Stimulated activated CD4-positive, alpha-beta T cell treated with anti-CD3 and anti-CD28 coated beads, Interleukin-12 subunit alpha, Interleukin-12 subunit beta, amount 100 ng/mL, for 4 hours (primary cell): ENCODE data around the gene TMEM259.

Experiments used
- DNase-seq: peaks from one replicate; pipeline ENCODE4 v3.0.0-alpha.2; 2020

Gene TMEM259

DNA sequence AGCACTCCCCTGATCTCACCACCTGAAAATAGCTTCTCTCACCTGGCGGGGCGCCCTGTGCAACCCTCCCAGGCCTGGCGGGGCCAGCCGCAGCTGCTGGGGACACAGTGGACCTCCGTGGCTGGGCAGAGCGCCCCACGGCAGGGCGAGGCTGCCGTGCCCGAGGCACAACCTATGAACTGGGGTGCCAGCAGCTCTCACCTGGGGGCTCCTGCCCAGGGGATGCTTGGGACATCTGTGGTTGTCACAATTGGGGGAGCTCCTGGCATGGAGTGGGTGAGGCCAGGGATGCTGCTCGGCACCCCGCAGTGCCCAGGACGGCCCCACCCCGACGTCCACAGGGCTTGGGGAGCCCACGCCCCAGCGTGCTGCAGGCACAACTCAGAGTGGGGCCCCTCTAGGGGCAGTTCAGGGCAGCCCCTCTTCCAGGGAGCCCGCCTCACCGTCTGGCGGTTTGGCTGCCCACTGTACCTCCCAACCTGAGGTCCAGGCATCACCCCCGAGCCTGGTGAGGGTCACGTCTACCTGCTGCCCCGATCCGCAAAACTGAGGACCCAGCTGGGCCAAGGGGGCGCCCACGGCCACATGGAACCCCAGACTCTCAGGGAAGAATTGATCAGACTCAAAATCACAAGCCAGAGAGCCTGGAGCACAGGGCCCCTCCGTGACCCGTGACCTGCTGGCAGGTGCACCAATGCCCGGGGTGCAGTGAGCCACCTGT lies 5.7 kb downstream of the TMEM259 start:
- DNase-seq = no peak

DNA sequence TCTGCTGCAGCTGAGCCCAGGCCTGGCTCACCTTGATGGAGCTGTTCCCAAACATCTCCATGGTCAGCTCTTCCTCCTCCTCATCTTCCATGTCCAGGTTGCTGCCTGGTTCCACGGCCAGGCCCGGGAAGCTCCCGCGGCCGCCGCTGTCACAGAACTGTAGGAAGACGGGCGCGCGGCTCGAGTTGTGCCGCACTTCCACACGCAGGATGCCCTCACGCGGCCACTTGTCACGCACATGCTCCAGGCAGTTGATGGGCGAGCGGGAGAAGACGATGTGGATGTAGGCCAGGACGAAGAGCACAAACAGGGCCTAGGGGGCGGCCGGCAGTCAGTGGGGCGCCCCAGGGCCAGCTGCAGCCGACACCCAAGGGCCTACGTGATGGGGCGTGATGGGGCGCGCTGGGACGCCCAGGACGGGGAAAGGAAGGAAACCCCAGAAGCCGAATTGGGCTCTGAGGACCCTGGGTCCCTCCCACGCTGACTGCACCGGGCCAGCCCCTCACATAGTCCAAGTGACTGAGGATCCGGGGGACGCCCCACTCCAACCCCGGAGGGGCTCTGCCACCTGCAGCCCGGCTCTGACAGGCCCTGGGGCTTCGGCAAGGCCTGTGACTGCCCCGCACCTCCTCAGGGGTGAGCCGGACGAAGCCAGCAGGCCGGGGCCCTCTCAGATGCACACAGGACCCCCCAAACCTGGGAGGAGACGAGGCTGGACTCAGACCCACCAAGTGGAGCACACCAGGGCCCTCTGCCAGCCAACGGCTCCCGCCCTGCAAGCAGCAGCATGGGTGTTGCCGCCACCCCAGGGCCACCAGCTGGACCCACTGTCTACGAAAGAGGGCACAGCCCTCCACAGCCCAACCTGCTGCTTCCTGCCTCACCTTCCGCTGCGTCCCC lies 6.5 kb downstream of the TMEM259 start:
- DNase-seq = no peak

- DNase-seq = no peak
Observed at GRCh38 chr19:1013218-1013617, 7.7 kb downstream of the TMEM259 start.

GRCh38 chr19:1012334-1012733 lies 8.6 kb downstream of the TMEM259 start:
- no peak for DNase-seq

DNA sequence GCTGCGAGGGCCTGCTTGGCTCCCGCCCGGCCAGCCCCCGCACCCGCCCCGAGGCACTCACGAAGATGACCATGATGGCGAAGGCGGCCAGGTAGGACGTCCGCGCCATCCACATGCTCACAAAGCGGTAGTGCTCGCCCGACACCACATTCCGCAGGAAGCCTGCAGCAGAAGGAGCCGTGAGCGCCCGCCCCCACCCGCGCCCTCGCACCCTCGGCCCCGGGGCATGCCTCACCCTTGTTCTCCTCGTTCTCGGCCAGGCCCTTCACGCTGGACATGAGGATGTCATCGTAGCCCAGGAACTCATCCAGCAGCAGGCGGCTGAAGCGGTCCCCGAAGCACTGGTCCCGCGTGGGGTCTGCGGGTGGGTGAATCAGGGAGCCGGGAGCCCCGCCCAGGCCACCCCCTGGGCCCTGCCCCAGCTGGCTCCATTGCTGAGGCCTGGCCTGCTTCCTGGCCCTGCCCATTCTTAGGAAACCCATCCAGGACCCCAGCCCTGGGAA lies 9.0 kb downstream of the TMEM259 start:
- no peak for DNase-seq

GRCh38 chr19:1010586-1011510 lies 10.1 kb downstream of the TMEM259 start:
- DNase-seq = no peak

DNA sequence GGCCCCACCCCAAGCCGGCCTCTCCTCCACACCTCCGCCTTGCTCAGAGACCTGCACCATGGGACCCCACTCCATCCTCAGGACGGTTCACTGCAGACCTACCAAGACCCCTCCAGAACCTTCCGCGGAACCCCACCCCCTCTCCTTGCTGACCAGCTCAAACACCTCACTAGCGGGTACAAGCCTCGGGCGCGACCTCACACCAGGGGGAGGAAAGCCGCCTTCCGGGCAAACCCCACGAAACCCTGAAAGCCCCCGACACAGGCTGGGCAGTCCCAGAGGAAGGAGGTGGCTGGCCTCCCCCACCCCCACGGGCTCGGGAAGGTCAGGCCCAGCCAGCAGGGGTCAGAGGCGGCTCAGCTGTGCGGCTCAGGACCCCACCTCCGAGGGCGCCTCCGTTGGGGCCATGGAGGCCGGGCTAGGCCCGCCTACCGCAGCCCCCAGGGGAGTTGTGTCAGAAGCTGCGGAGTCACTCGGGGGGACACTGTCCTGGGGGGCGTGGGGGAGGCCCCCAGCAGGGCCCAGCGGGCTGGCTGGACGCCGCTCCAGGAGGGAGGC lies 10.9 kb downstream of the TMEM259 start:
- DNase-seq = no peak

DNA sequence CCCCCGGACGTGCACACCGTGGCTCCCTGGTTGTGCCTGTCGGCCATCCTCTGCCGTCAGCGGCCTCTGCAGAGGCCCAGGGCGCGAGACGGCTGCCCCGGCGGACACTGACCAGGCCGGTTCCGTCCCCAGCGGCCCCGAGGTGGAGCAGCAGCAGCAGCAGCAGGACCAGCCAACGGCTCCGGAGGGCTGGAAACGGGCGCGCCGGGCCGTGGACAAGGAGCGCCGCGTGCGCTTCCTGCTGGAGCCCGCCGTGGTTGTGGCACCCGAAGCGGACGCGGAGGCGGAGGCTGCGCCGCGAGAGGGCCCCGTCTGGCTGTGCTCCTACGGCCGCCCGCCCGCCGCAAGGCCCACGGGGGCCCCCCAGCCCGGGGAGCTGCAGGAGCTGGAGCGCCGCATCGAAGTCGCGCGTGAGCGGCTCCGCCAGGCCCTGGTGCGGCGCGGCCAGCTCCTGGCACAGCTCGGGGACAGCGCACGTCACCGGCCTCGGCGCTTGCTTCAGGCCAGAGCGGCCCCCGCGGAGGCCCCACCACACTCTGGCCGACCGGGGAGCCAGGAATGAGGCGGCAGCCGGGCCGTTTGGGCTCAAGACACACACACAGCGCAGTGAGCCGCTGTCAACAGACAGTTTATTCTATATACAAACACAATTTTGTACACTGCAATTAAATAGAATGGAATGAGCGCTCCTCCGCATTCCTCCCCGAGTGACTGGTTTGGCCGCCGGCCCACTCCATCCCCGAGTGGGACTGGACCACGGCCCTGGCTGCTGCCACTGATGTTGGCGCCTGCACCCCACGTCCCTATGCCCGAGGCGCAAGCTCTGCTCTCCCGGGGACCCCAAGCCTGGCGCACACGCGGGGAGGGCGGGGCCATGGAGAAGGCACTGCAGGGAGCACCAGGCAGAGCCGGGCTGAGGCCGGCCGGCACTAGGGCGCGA lies 11.6 kb downstream of the TMEM259 start:
- no peak for DNase-seq

DNA sequence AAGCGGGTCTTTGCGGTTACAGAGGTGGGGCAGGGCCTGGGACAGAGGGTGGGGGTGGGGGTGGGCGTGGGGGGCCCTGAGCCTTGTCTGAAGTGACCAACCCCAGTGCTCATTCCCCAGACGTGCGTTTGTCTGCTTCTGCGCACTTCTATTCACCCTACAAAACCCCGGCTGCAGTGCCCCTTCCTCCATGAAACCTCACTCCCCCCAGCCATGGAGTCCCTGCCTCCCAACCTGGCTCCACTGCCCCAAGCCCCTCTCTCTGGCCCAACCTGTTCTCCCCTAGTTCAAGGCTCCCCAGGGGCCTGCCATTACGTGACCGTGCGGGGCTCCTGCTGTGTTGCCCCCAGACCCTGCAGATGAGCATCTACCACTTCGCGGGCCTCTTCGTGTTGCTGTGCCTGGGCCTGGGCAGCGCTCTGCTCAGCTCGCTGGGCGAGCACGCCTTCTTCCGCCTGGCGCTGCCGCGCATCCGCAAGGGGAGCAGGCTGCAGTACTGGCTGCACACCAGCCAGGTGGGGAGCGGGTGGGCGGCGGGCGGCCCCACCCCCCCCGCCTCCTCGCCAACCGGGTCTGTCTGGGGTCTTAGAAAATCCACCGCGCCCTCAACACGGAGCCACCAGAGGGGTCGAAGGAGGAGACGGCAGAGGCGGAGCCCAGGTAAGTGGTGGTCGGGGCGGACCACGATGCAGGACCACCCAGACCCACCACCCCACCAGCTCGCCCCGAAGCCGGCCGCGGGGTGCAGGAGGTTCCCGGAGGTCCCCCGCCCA lies 12.5 kb downstream of the TMEM259 start:
- no peak for DNase-seq

- DNase-seq = no peak
Observed at GRCh38 chr19:1007399-1008251, 13.3 kb downstream of the TMEM259 start.

DNA sequence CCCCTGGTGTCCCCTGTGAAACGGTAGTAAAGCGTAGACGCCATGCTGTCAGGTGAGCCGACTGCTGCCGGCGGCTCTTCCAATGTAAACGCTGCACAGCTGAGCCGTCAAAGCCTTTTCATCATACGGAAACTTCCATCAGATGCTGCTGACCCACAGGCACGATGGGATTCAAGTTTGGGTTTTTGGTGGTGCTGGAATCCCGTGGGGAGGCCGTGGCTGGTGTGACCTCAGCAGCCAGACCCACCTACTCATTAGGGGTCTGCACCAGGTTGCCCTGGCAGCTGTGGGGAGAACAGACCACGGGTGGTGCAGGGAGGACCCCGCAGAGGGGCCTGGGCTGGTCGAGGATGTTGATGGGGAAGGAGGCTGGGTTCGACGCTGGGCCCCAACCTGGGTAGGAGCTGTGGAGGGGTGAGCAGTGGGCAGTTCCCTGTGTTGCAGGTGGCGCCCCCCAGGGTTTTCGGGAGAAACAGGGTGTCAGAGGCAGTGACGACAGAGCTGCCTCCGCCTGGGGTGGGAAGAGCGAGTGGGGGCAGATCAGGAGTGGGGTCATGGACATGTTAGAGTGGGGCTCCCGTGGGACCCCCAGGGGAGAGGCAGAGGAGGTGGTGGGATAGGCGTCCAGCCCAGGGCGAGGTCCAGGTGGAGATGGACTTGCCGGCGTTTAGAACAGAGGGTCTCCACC lies 14.1 kb downstream of the TMEM259 start:
- DNase-seq = no peak

- no peak for DNase-seq
Observed at GRCh38 chr19:1004803-1005664, 15.9 kb downstream of the TMEM259 start.

- no peak for DNase-seq
Observed at GRCh38 chr19:1004204-1004802, 16.6 kb downstream of the TMEM259 start.

DNA sequence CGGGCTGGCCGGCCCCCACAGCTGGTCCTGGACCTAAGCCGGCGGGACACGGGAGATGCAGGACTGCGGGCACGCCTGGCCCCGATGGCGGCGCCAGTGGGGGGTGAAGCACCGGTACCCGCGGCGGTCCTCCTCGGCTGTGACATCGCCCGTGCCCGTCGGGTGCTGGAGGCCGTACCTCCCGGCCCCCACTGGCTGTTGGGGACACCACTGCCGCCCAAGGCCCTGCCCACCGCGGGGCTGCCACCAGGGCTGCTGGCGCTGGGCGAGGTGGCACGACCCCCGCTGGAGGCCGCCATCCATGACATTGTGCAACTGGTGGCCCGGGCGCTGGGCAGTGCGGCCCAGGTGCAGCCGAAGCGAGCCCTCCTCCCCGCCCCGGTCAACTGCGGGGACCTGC lies 17.6 kb downstream of the TMEM259 start:
- DNase-seq = no peak

GRCh38 chr19:1002600-1002999 lies 18.3 kb downstream of the TMEM259 start:
- no peak for DNase-seq

GRCh38 chr19:1001538-1002166 lies 19.3 kb downstream of the TMEM259 start:
- peak; percentile 72 for DNase-seq
